ENCODE data around the gene DENND1A.

DENND1A gene

DNA sequence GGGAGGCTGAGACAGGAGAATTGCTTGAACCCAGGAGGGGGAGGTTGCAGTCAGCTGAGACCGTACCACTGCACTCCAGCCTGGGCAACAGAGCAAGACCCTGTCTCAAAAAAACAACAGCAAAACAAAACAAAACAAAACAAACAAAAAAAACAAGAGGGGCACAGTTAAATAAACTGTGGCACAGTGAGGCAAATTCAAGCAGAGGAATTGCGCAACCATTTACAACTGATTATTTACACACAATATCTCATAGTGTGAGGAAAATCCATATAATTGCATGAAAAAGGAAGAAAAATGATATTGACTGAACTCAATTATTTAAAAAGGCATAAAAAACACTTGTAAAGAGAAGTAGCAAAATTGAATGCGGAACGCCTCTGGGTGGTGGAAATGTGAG, 412.4 kb downstream of the DENND1A start:
- DNase-seq = no peak

DNA sequence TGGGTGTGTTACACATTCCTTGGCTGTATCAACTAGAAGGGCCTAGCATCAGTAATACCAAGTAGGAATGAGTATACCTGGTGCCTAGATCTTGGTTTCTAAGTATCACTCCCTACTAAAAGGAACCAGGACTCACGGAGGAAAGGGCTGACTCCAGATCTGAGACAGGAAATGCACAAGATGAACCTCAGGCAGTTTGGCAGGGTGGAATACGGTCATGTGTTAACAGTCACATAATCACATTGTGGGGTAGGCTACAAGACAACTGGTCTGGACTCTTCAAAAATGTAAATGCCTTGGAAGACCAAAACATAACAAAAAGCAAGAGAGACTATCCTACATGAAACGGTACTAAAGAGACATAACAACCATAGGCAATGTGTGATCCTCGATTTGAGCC, 415.2 kb downstream of the DENND1A start:
- DNase-seq = no peak

DNA sequence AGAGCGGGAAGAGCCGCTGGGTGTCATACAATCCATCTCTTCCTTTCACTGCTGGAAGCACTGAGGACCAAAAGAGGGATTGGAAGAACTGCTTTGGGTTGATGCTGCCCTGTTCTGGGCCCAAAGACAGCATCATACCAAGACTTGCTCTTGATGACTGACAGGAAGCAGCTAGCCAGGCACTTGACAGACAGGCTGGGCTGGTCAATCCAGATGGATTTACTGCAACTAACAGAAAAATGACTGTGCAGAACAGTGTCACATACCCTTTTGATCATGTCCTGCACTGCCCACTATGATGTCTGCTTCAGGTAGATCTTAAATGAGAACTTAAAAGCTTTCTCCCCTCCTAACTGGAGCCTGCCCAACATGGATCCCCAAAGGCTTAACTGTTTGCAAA, 416.4 kb downstream of the DENND1A start:
- DNase-seq = no peak

DNA sequence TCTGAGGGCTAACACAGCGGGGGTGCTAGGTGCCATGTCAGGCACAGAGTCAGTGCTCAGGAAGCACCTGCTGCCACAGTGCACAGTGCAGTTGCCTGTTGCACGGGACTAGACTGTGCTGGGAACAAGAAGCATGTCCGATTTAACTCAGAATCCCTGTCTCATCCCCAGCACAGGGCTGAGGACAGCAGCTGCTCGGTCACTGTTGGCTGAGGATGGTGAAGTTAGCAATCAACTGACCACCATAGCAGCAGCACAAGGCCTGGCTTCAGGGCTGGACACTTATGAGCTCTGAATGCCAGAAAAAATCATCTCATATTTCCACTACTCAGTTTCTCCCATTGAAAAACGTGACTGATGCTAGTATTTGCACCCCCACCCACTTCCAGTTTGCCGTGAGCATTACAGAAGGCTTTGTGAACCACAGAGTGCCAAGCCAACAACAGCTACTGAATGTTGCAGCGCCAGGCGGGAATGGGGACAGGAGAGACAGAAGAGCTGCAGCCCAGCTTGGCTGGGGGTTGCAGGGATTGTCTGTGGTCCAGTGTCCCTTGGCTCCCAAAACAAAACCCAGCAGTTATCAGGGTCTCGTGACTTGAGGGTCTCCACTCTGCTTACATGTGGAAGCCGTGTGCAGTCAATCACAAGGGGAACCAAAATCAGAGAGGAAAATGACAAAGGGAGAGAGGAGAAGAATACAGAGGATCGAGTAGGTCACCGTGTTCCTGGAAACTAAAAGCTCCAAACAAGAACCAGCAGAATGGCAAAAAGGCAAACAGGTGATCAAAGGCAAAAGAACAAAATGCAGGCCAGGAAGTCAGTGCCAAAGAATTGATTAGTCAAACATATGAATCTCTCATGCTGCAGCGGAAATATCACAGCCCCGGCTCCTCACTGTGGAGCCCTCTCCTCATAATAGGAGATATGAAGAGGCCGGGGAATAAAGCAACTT, 418.3 kb downstream of the DENND1A start:
- no peak for DNase-seq

DNA sequence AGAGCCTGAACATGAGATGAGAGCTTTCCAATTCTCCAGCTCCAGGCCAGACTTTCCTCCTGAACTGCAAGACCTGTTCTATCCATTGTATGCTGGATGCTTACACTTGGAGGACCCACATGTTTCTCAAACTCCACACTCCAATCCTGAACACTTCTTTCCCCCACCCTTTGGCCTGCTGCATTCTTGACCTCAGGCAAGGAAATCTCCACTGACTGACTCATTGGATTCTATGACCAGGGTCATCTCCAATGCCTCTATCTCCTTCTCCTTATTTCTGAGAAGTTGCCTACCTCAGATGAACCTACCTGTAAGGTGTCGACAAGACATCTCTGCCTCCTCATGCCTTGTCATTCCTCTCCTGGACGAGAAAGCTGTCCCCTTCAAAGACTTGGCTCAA, 420.3 kb downstream of the DENND1A start:
- DNase-seq = no peak

DNA sequence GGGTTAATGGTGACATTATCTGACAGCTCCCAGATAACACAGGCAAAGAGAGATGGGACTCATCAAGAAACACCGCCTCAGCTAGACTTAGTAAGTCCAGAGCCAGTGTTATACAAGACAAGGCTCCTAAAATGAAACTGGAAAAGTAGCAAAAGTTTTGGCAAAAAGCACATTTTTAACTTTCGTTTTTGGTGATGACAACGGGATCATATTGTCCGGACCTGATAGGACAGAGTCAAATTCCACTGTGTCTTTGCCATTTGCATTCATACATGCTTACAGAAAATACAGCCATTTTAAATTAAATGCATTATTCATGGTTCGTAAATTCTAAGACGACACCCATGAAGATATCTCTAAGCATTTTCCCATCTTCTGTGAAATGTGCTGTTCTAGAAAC, 421.9 kb downstream of the DENND1A start:
- DNase-seq = no peak

DNA sequence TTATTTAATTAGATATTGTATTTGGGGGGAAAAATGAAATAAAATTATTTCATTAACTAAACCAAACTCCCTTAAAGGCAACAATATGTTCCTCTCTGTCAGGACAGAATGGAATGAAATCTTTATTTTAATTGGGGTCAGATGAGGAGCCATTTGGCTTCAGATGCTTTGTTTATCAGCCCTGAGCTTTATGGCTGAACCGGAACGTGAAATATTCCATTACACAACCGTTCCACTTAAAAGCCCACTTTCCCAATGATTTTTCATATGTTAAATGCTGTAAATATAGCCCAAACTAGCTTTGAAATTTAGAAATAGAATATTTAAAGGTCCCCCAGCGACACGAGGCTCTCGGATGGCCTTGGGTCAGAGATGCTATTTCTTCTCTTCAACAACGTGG, 424.4 kb downstream of the DENND1A start:
- no peak for DNase-seq

DNA sequence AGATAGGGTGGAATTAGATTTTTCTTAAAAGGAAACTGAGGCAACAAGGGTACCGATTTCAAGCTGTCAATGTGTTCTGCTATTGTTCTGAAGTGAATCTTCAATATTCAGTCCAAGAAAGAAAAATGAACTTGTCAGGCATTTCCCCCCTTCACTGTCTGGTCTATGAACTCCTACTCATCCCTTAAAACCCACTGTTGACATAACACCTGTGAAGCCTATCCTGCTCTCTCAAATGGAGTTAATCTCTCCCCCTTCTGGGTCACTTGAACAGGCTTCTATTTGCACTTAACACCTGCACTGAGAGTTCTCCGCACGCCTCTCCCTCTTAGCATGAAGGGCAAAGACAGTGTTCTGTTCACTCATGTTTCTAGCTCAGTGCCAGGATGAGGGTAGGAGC, 429.6 kb downstream of the DENND1A start:
- no peak for DNase-seq

DNA sequence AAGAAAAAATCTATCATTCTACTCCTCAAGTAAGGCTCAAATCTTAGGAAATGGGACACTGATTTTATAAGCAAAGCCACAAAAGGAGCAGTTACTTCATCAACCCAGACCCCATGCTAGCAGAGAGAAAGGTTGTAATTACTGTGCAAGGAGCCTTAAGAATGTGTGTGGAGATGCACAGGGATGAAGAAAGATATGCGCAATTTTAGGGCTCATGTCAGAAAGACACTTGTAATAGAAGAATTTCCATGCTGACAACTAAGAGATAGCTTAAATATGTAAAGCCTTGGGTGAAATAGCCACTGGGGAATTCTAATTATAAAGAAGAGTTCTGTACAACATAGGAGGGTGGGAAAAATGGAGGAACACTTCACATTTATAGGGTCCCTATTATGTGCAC, 432.1 kb downstream of the DENND1A start:
- DNase-seq = no peak

DNA sequence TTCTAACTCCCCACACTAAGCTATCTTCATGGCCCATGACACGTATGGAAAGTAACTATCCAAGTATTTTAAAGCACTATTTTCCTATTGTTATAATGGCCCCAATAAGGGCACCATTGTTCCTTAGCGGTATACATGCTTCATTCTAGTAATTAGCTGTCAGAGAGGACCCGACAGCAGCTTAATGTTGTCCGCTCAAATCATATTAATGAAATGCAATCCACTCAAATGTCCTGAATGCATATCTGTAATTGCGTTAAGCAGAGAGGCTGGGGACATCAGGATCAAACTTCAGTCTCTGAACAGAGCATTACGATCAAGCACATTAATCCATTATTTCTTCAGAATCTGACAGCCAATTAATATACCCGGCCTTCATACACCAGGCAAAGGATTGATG, 434.2 kb downstream of the DENND1A start:
- no peak for DNase-seq

DNA sequence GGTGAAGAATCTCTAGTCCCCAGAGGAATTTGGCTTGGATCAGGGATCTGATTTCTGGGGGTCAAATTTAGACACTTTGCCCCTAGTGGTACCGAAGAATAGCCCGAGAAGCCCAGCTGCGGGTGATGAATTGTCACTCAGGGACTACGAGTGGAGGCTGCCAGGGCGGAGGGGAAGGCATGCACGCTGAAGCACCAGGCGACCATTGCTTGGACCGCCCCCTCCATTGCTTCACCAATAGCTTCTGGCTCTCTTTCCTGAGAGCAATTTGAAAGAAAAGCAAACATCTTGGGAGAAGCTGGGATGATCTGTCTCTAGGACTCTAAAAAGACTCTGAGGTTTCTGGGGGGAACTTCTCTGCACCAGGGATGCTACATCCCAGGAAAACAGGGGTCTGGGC, 436.3 kb downstream of the DENND1A start:
- DNase-seq = no peak

DNA sequence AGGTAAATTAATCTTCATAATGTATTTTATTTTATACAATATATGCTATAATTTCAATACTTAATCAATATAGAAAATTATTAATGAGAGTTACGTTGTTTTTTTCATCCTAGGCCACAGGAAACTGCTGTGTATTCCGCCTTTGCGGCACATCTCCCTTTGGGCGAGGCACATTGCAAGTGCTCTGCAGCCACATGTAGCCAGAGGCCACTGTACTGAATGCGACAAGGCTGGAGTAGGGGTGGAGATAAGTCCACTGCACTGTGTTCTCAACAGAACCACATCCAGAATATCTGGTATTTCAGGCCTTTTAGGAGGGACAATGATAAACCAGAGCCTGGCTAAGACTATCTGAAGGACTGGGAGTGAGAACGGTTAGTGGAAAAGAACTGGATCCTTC, 439.2 kb downstream of the DENND1A start:
- DNase-seq = no peak

DNA sequence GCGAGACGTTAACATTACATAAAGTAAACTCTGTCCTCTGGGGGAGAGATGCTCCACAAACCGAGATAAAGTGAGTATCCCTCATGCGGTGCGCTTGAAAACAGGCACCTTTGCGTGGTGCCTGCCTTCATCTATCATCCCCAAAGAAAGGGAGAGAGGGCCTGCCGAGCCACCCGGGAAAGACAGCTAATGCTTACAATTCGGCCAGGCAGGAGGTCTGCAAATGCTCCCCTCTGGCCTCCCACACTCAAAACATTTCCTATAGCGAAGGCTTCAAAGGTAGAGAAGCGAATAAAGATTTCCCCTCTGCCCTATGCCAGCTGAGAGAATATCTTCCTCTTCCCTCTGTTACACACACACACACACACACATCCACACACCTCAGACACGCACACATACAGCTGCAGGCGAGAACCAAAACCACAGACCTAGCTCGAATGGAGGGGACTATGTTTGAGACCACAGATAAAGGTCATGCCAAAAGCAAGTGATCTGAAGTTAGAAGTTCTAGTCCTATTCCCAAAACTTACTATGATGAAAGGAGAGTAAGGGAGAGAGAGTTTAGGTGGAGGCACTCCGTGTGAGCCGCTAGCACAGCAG, 441.1 kb downstream of the DENND1A start:
- no peak for DNase-seq

DNA sequence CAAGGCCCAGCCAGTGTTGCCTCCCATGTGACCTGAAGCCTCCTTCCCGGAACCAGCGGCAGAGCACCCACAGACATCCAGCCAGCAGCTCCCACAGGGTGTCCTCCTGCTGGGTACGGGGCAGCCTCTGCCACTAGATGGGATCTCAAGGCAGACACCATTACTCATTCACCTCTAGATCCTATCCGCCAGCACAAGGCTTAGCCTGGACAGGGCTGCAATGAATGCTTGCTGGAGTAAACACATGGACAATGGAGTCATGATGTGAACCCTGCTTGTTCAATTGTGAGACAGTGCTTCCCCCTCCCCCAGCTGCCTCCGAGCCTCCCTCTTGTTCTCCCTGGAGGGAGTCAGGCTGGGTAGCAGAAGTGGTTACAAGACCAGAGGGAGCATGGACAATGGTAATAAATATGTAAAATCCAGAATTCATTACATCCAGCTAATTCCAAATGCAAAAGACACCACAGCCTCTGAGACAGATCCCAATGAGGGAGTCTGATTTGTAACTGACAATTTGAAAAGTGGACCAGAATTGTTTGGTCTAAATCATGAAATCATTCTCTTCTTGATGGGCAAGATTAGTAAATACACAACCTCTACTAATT, 441.9 kb downstream of the DENND1A start:
- no peak for DNase-seq

DNA sequence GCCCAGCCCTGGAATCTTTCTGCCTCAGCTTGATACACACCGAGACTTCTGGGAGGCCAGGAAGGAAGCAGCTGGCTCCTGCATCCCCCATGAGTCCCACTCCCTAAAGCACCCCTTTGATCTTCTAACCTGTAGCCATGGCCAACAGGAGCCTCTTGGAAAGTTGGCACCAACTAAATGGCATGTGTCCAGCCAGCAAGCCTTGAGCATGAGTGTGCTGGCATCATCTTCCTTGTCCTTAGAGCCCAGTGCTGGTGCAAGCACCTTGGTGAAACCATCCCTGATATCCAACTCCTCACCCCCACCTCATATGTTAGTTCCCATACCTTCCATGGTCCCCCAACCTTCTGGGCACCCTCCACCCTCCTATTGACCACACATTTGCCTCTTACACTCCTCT, 443.5 kb downstream of the DENND1A start:
- DNase-seq = no peak

DNA sequence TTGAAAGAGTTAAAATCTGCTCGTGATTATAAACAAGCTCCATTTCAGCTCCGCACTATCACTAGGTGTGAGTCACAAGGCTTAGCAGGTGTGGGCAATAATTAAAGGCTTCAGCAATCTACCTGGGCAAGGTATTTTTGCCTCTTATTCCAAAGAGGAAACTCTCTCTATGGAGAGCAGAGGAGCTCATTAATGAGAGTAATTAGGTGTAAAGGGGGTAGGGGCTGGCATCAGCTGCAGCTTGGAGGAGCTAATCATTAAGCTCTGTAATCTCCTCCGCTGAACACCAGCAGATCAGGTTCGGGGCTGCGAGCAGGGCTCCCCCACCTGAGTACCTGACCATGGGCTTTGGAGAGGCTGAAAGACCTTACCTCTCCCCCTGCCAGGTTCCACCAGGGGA, 444.7 kb downstream of the DENND1A start:
- no peak for DNase-seq

DNA sequence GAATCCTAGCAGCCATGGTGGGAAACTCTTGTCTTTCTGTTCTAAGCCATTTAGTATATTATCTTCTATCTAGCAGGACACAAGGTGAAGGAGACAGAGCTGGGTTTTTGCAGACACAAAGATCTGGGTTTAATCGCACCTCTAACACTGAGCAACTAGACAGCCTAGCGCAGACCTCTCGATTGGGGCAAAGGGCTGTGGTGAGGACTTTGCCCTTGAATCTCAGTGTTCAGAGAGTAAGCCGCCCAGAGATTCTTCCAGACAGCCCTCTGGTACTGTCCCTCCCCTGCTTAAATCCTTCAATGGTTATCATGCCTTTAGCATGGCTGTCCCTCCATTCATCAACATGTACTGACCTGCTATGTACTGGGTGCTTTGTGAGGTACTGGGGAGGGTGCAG, 445.8 kb downstream of the DENND1A start:
- DNase-seq = no peak

DNA sequence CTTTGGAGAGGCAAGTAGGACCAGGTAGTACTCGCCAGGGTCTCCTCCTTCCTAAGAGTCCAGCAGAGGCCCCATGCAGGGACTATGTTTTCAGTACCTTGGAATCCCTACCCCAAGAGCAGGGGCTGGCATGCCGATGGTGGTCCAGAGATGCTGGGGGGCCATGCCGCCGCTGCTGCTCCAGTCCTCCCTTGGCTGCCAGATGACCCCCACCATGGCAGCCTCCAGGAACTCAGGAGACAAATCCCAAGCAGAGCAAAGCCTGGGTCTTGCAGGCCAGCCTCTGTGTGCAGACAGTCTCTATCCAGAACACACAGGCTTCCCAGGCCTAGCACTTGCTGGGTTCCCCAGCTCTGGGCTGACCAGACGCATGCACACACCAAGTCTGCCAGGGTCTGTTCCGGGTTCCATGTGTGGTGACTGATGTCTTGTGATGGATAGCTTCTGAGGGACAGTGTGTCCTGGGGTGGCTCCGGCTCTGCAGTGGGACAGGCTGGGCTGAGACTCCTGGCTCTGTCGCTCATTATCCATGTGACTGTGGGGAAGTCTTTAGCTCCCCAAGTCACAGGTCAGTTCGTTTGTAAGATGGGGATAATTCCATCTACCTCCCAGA, 446.6 kb downstream of the DENND1A start:
- DNase-seq = no peak

DNA sequence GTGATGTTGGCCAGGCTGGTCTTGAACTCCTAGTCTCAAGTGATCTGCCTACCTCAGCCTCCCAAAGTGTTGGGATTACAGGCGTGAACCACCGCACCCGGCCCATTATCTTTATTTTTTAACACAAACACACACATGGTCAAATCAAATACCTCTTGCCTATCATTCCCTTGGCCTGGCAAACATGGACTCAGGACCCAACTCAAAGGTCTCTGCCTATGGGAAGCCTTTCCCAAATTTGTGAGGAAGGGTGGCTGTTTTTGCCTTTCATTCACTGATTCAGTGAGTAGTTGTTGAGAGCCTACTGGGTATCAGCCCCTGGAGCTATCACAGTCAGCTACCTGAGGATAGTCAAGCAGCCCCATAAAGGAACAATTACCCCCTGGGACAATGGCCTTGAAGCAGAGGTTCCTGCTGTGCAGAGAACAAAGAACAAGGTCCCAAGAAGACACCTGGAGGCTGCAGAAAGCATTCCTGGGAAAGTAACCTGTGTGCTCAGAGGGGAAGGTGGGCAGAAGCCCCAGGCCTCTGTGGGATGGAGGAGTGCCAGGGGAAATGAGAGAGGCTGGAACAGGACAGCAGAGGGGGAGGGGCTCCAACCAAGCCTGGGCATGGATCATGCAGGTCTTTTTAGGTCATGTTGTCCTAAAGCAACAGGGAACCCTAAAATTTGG, 447.5 kb downstream of the DENND1A start:
- no peak for DNase-seq

DNA sequence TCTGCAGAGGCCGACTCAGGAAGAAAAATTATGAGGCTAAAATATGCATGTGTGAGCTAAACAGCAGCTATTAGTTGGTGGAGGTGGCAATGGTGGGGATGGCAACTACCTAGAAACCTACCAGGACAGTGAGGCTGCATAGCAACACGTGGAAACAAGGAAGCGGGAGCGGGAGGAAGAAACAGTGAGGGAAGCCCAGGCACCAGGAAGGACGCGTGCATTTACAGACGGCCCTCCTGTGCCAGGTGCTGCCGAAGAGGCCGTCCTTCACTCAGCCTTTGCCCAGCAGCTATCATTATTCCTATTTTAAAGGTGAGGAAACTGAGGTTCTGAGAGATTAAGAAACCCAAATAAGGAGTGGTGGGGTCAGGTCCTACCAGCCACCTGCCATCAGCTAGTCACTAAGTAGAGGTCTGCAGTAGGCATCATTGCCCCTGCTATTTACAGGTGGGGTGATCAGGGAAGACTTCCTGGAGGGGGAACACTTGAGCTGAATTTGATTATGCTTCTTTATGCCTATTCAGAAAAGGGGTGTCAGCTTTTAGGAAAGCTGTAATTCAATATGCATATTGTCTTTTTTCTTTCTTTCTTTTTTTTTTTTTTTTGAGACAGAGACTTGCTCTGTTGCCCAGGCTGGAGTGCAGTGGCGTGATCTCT, 448.6 kb downstream of the DENND1A start:
- DNase-seq = no peak

DNA sequence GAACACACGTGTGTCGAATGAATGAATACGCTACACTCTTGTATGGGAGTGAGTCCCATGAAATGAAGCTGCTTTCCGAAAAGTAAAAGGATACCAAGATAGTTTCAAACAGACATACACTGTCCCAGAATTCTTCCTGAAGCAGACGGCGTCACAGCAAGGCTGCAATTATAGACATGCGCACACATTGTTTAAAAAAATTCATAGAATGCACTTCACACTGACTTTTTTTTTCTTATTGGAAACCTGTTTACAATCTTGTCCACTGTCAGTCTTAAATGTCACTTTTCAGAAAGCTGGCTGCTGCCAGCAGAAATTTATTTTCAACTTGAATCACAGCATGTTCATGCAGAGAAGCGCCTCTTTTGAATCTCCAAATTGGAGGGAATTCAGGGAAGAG, 449.1 kb downstream of the DENND1A start:
- no peak for DNase-seq

DNA sequence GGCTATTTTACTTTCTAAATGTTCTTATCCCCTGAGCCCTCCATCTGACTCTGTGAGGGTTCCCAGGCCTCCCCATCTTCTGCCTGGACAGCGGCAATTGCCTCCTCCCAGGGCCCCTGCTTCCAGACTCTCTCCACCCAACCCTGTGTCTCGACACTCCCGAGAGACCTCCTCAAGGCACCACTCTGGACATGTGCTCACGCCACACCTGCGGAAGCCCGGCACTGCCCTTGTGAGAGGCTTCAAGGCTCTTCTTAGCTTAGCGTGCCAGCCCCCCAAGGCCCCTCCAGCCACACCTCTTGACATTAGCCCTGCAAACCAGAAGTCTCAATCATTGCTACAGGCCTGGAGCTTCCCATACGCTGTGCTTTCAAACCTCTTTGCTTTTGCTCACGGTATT, 449.8 kb downstream of the DENND1A start:
- no peak for DNase-seq
